ENCODE data around the gene ZRSR2. TPM values are rescaled to one million over a fixed set of nuclear protein-coding genes. Genes with fewer than 3 reads are reported as not detected.
A peak's percentile ranks its signal among the peaks of the same experiment; 100 is the strongest.

The ZRSR2 gene
- total and polyA plus RNA-seq, 9 of the 15 experiments (the other 6 are each of a cell fraction or from before 2014, with no cell fraction given), result 3.5 to 19.5 (median 8.6) TPM

- intact Hi-C loops (cut with micrococcal nuclease), result no loop called here
- Histone ChIP-seq H3K4me3 (no peak overlapping the region), H3K9me1 (ENCODE audit: control insufficient read depth, insufficient read depth, low read length) (no peaks in the 10 kb centered on the region), H3K4me1 (replicated peaks in 1 of 2; ENCODE audit: control insufficient read depth in 2 of 2, insufficient read depth in 2 of 2, low read length in 2 of 2) (peaks cover 0 to 4% of the 10 kb centered on the region in 2 experiments; a peak in 3 of 5 replicates), H4K20me1 (replicated peaks; ENCODE audit: control insufficient read depth, insufficient read depth, low read length) (no peaks in the 10 kb centered on the region), H2AFZ (ENCODE audit: low read depth, low read length) (no peak overlapping the region), H3K9ac (ENCODE audit: insufficient read depth in 1 of 2, low read depth in 2 of 2, low read length in 2 of 2) (no peak overlapping the region), H3K27me3 (ENCODE audit: control insufficient read depth in 2 of 2, insufficient read depth in 2 of 2, low read length in 2 of 2) (no peaks in the 10 kb centered on the region), H3K4me2 (ENCODE audit: insufficient read depth, low read length) (no peak overlapping the region), H3K79me2 (ENCODE audit: control insufficient read depth, insufficient read depth, low read length) (no peaks in the 10 kb centered on the region), H3K9me3 (replicated peaks; ENCODE audit: control insufficient read depth, insufficient read depth, low read depth, low read length) (no peaks in the 10 kb centered on the region), H3K36me3 (ENCODE audit: control insufficient read depth, insufficient read depth, low read length) (no peaks in the 10 kb centered on the region), H3K27ac (ENCODE audit: extremely low read depth, low read depth, low read length) (no peak overlapping the region; the same call in 2 of the 3 replicates)
- DNase-seq (ENCODE audit: extremely low read depth in 1 of 4, low spot score in 3 of 4), result peak in 1 of 4 experiments; percentile 31
- ChIA-PET CTCF (ENCODE audit: low intra/inter-chr PET ratio) (interaction anchor here (0.6 kb wide), 1 partner anchor 167 kb away, joined by 3 read pairs; no protein-coding TSS in a partner anchor), POLR2A (no interaction called here)
- WGBS (ENCODE audit: insufficient coverage, low coverage, missing lambda C conversion rate), result 72% methylated on average over 6 of the region's 9 CpGs
- no peak for FAIRE-seq
- in situ Hi-C loops (cut with MboI), result no loop called here
- BruUV-seq (replicated peaks), result no TSS peak
- peak; percentile 56 for ATAC-seq
- no peak for TF ChIP-seq ZNF217 (CRISPR knock-in tag; IDR thresholded peaks at IDR 0.05)
- TF ChIP-seq, protein P1, sequence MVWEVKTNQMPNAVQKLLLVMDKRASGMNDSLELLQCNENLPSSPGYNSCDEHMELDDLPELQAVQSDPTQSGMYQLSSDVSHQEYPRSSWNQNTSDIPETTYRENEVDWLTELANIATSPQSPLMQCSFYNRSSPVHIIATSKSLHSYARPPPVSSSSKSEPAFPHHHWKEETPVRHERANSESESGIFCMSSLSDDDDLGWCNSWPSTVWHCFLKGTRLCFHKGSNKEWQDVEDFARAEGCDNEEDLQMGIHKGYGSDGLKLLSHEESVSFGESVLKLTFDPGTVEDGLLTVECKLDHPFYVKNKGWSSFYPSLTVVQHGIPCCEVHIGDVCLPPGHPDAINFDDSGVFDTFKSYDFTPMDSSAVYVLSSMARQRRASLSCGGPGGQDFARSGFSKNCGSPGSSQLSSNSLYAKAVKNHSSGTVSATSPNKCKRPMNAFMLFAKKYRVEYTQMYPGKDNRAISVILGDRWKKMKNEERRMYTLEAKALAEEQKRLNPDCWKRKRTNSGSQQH (CRISPR knock-in tag; IDR thresholded peaks at IDR 0.05), result no peak
- TF ChIP-seq ELF4 (CRISPR knock-in tag; IDR thresholded peaks at IDR 0.05), result no peak
- TF ChIP-seq ZNF175 (CRISPR knock-in tag; IDR thresholded peaks at IDR 0.05; ENCODE audit: low read depth), result no peak
- TF ChIP-seq TCF7L2 (IDR thresholded peaks at IDR 0.05; ENCODE audit: low read depth, low read length), result no peak
- TF ChIP-seq, protein P2, sequence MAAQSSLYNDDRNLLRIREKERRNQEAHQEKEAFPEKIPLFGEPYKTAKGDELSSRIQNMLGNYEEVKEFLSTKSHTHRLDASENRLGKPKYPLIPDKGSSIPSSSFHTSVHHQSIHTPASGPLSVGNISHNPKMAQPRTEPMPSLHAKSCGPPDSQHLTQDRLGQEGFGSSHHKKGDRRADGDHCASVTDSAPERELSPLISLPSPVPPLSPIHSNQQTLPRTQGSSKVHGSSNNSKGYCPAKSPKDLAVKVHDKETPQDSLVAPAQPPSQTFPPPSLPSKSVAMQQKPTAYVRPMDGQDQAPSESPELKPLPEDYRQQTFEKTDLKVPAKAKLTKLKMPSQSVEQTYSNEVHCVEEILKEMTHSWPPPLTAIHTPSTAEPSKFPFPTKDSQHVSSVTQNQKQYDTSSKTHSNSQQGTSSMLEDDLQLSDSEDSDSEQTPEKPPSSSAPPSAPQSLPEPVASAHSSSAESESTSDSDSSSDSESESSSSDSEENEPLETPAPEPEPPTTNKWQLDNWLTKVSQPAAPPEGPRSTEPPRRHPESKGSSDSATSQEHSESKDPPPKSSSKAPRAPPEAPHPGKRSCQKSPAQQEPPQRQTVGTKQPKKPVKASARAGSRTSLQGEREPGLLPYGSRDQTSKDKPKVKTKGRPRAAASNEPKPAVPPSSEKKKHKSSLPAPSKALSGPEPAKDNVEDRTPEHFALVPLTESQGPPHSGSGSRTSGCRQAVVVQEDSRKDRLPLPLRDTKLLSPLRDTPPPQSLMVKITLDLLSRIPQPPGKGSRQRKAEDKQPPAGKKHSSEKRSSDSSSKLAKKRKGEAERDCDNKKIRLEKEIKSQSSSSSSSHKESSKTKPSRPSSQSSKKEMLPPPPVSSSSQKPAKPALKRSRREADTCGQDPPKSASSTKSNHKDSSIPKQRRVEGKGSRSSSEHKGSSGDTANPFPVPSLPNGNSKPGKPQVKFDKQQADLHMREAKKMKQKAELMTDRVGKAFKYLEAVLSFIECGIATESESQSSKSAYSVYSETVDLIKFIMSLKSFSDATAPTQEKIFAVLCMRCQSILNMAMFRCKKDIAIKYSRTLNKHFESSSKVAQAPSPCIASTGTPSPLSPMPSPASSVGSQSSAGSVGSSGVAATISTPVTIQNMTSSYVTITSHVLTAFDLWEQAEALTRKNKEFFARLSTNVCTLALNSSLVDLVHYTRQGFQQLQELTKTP (IDR thresholded peaks at IDR 0.05; ENCODE audit: low read depth in 1 of 2, partially characterized antibody in 2 of 2), result no peak
- TF ChIP-seq NFIC (IDR thresholded peaks at IDR 0.05), result peak; percentile 56
- TF ChIP-seq ARID1B (IDR thresholded peaks at IDR 0.05), result 0 out of 2 replicates have a peak, but pooled peaks have one; percentile 18
- TF ChIP-seq BRCA1 (IDR thresholded peaks at IDR 0.05), result no peak
- no peak for TF ChIP-seq BRCA1 (CRISPR knock-in tag; IDR thresholded peaks at IDR 0.05)
- peak; percentile 46; the same call in 1 of the 2 replicates for TF ChIP-seq CBFA2T3 (IDR thresholded peaks at IDR 0.05)
- 0 out of 2 replicates have a peak, but pooled peaks have one; percentile 8 for TF ChIP-seq TCF3 (CRISPR knock-in tag; IDR thresholded peaks at IDR 0.05)
- TF ChIP-seq ZNF224 (CRISPR knock-in tag; IDR thresholded peaks at IDR 0.05), result no peak
- TF ChIP-seq MAX (CRISPR knock-in tag; IDR thresholded peaks at IDR 0.05), result no peak
- TF ChIP-seq NRF1 (conservative IDR thresholded peaks at IDR 0.05 in 1 of 2, IDR thresholded peaks at IDR 0.05 in 1 of 2), result no peak
- TF ChIP-seq LCOR (CRISPR knock-in tag; IDR thresholded peaks at IDR 0.05), result no peak
- TF ChIP-seq CBFA2T2 (conservative IDR thresholded peaks at IDR 0.05), result 0 out of 2 replicates have a peak, but pooled peaks have one; percentile 9
- TF ChIP-seq POU5F1 (IDR thresholded peaks at IDR 0.05; ENCODE audit: borderline replicate concordance, low read depth, low read length, partially characterized antibody), result no peak
Measured at GRCh38 chrX:15744181-15744867, 46.0 kb upstream of the ZRSR2 start.
